ENCODE data around the gene ITGA1.
A peak's percentile ranks its signal among the peaks of the same experiment; 100 is the strongest.
"Not testable (repeated sequence)": the region's sequence is repeated elsewhere in the genome, so short reads cannot be mapped to it uniquely, and the experiment has no call there.

Gene ITGA1

GRCh38 chr5:52787600-52788504 lies at the start of gene ITGA1, which contains the start of gene PELO:
TSS of gene ITGA1 (plus strand) at chr5:52787916. CDS start at chr5:52788354, 438 bp downstream.
TSS of gene PELO (plus strand) at chr5:52787916. CDS start at chr5:52800395, 12,479 bp downstream.
- DNase-seq (ENCODE audit: low read depth in 2 of 2): peak in 1 of 2 donors; percentile 54

GRCh38 chr5:52738095-52738506 lies 49.6 kb upstream of the ITGA1 start:
- DNase-seq (ENCODE audit: low read depth in 2 of 2): no peak

- DNase-seq (ENCODE audit: low read depth in 2 of 2): no peak
Measured at GRCh38 chr5:52740007-52740406, 47.7 kb upstream of the ITGA1 start.

GRCh38 chr5:52743012-52743411 lies 44.7 kb upstream of the ITGA1 start:
- DNase-seq (ENCODE audit: low read depth in 2 of 2): no peak

- no peak for DNase-seq (ENCODE audit: low read depth in 2 of 2)
Measured at GRCh38 chr5:52743529-52743928, 44.2 kb upstream of the ITGA1 start.

- DNase-seq (ENCODE audit: low read depth in 2 of 2): peak in 1 of 2 donors; percentile 12
Measured at GRCh38 chr5:52743970-52744369, 43.7 kb upstream of the ITGA1 start.

GRCh38 chr5:52744867-52745458 lies 42.8 kb upstream of the ITGA1 start:
- DNase-seq (ENCODE audit: low read depth in 2 of 2): not testable (repeated sequence)

- no peak for DNase-seq (ENCODE audit: low read depth in 2 of 2)
Measured at GRCh38 chr5:52746539-52746938, 41.2 kb upstream of the ITGA1 start.

GRCh38 chr5:52748590-52748989 lies 39.1 kb upstream of the ITGA1 start:
- no peak for DNase-seq (ENCODE audit: low read depth in 2 of 2)

- DNase-seq (ENCODE audit: low read depth in 2 of 2): no peak
Measured at GRCh38 chr5:52749666-52750065, 38.0 kb upstream of the ITGA1 start.

- DNase-seq (ENCODE audit: low read depth in 2 of 2): no peak
Measured at GRCh38 chr5:52751137-52751536, 36.6 kb upstream of the ITGA1 start.

- no peak for DNase-seq (ENCODE audit: low read depth in 2 of 2)
Measured at GRCh38 chr5:52754051-52754450, 33.7 kb upstream of the ITGA1 start.

GRCh38 chr5:52757527-52757926 lies 30.2 kb upstream of the ITGA1 start:
- DNase-seq (ENCODE audit: low read depth in 2 of 2): no peak

GRCh38 chr5:52758014-52758413 lies 29.7 kb upstream of the ITGA1 start:
- no peak for DNase-seq (ENCODE audit: low read depth in 2 of 2)

- DNase-seq (ENCODE audit: low read depth in 2 of 2): no peak
Measured at GRCh38 chr5:52759331-52759730, 28.4 kb upstream of the ITGA1 start.

GRCh38 chr5:52760695-52761366 lies 26.9 kb upstream of the ITGA1 start:
- no peak for DNase-seq (ENCODE audit: low read depth in 2 of 2)

- no peak for DNase-seq (ENCODE audit: low read depth in 2 of 2)
Measured at GRCh38 chr5:52767217-52767743, 20.4 kb upstream of the ITGA1 start.

- DNase-seq (ENCODE audit: low read depth in 2 of 2): no peak
Measured at GRCh38 chr5:52767766-52768480, 19.8 kb upstream of the ITGA1 start.

GRCh38 chr5:52769061-52769460 lies 18.7 kb upstream of the ITGA1 start:
- no peak for DNase-seq (ENCODE audit: low read depth in 2 of 2)

GRCh38 chr5:52770287-52770939 lies 17.3 kb upstream of the ITGA1 start:
- DNase-seq (ENCODE audit: low read depth in 2 of 2): no peak
